OCI-LY3 (cell line): ENCODE data around the gene PYGO1.

Experiments
- H2AFZ ChIP-seq: fragments of 200-600, 300-600 bp; shearing (Covaris generic); 2 replicates; pipeline ENCODE4 v1.6.0; 2014; ENCODE audit warnings: antibody characterized with exemption, low read depth, low read length
- H3K27ac ChIP-seq: fragments of 200-600, 300-600 bp; sonication (generic); 2 replicates; pipeline ENCODE4 v1.5.1; 2014; ENCODE audit warnings: mild to moderate bottlenecking, low read length, moderate library complexity, mixed read lengths
- H3K27me3 ChIP-seq: fragments of 200-600, 300-600 bp; sonication (generic); 2 replicates; pipeline ENCODE4 v1.6.1; 2014; ENCODE audit warnings: low read depth, low read length, mixed read lengths
- H3K36me3 ChIP-seq: fragments of 200-600, 300-600 bp; sonication (generic); replicated peaks from 2 replicates; pipeline ENCODE3; 2014; ENCODE audit warnings: low read depth, low read length, mixed read lengths
- H3K4me1 ChIP-seq: fragments of 300-600, 200-600 bp; sonication (generic); 2 replicates; pipeline ENCODE4 v1.6.1; 2014; ENCODE audit warnings: low read length, mixed read lengths
- H3K4me2 ChIP-seq: fragments of 200-600, 300-600 bp; sonication (generic); 2 replicates; pipeline ENCODE4 v1.6.1; 2014; ENCODE audit warnings: low read length, mixed read lengths
- H3K4me3 ChIP-seq: fragments of 300-600, 200-600 bp; sonication (generic); 2 replicates; pipeline ENCODE4 v1.5.1; 2014; ENCODE audit warnings: antibody characterized with exemption, mild to moderate bottlenecking, low read length, moderate library complexity
- H3K79me2 ChIP-seq: fragments of 300-600, 200-600 bp; shearing (Covaris generic); 2 replicates; pipeline ENCODE4 v1.6.1; 2014; ENCODE audit warnings: mild to moderate bottlenecking, low read length, mixed read lengths
- H3K9ac ChIP-seq: fragments of 300-600, 200-600 bp; shearing (Covaris generic); 2 replicates; pipeline ENCODE4 v1.6.0; 2014; ENCODE audit warnings: mild to moderate bottlenecking, low read length, moderate library complexity
- H3K9me3 ChIP-seq: fragments of 200-600, 300-600 bp; shearing (Covaris generic); 2 replicates; pipeline ENCODE4 v1.6.1; 2014; ENCODE audit warnings: low read length, mixed read lengths; ENCODE audit not compliant: insufficient read depth
- H4K20me1 ChIP-seq: fragments of 200-600, 300-600 bp; sonication (generic); 2 replicates; pipeline ENCODE4 v1.6.1; 2016; ENCODE audit warnings: low read length, mixed read lengths; ENCODE audit not compliant: insufficient read depth
- CTCF ChIP-seq: fragments of 200-600, 300-600 bp; sonication (generic); IDR thresholded peaks from 2 replicates; pipeline ENCODE4 v1.5.1; 2014; ENCODE audit warnings: antibody characterized with exemption, low read length, low read depth
- EZH2phosphoT487 ChIP-seq: fragments of 200-600 bp; shearing (Covaris generic); IDR thresholded peaks from 2 replicates; pipeline ENCODE4 v1.6.1; 2018; ENCODE audit warnings: antibody characterized with exemption, mixed run types, low read depth

Gene PYGO1

DNA sequence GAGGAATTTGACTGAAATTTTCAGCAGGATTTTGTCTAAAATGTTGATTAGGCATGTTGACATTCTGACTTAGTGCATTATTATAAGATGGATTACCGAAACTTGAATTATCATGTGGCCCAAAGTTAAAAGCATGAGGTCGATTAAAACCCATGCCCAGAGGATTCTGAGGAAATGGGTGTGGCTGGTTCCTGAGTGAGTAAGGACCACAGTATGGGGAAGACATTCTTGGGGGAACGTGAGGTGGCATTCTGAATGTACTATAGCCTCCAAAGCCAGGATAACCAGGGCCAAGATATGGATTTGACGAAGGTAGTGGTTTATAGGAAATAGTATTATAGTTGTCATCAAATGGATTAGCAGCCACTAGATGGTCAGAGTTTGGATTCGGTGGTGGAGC, 41.4 kb downstream of the PYGO1 start:
- Histone ChIP-seq H3K4me1 (peaks cover 8% of the 10 kb centered on the region), H3K79me2 (no peaks in the 10 kb centered on the region), H3K27ac (no peak overlapping the region)

GRCh38 chr15:55535436-55535835, 52.7 kb downstream of the PYGO1 start:
- Histone ChIP-seq H4K20me1 (no peaks in the 10 kb centered on the region), H3K4me3 (no peak overlapping the region), H3K27ac (no peak overlapping the region), H3K27me3 (no peaks in the 10 kb centered on the region), H3K36me3 (no peaks in the 10 kb centered on the region), H3K9ac (no peak overlapping the region), H3K4me2 (no peak overlapping the region), H3K4me1 (peaks cover 15% of the 10 kb centered on the region), H3K79me2 (no peaks in the 10 kb centered on the region), H3K9me3 (no peaks in the 10 kb centered on the region), H2AFZ (no peak overlapping the region)
- TF ChIP-seq EZH2phosphoT487 (no peak), CTCF (no peak)

More for the DNA sequence above, 41.4 kb downstream of the PYGO1 start:
- TF ChIP-seq EZH2phosphoT487 (no peak), CTCF (no peak)
- Histone ChIP-seq H2AFZ (no peak overlapping the region), H3K4me3 (no peak overlapping the region), H3K9me3 (no peaks in the 10 kb centered on the region), H3K27me3 (no peaks in the 10 kb centered on the region), H4K20me1 (no peaks in the 10 kb centered on the region), H3K36me3 (peaks cover 6% of the 10 kb centered on the region), H3K9ac (no peak overlapping the region), H3K4me2 (no peak overlapping the region)

DNA sequence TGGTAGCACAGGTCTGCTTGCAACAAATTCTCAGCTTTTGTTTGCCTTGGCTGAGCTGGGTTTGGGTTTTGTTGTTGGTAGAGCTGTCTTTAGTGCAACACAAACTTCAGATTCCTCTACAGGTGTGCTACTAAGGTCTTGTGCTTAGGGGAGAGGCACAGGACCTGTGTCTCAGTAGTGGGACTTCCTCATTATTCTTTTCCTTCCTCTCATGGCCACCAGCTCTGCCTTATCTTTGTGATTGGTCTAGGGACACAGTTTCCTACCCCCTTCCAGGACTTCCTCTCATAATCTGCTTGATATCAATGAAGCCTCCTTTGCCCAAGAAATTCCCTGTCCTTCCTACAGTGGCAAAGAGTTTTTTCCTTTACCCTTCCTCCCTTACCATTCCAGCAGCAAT, 55.2 kb downstream of the PYGO1 start:
- Histone ChIP-seq H3K36me3 (no peaks in the 10 kb centered on the region), H3K79me2 (no peaks in the 10 kb centered on the region), H4K20me1 (no peaks in the 10 kb centered on the region), H3K4me2 (no peak overlapping the region), H3K27ac (no peak overlapping the region), H2AFZ (no peak overlapping the region), H3K9ac (no peak overlapping the region), H3K4me3 (no peak overlapping the region), H3K4me1 (peaks cover 16% of the 10 kb centered on the region), H3K27me3 (no peaks in the 10 kb centered on the region), H3K9me3 (no peaks in the 10 kb centered on the region; the same call in 1 of the 2 replicates)
- no peak for TF ChIP-seq CTCF
- TF ChIP-seq EZH2phosphoT487: no peak

DNA sequence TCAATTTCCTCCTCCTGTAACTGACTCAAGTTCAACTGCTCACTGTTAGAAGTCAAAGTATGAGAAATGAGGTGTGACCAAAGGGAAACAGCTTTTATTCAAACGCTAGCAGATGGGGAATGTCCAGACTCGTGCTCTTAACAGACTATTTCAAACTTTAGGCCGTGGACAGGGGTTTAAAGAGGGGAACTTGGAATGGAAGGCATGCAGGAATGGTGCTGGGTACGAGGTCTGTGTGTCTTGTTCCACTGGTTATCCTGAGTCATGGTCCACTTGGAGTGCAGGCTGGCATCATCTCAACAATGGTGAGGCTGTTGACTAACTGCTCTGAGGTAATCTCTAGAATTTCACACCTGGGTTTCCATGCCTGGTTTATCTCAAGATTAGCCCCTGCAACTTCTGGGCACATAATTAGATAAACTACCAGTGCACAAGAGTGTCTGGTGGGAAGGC, 57.3 kb downstream of the PYGO1 start:
- H3K4me1 ChIP-seq: peaks cover 25% of the 10 kb centered on the region
- H3K4me2 ChIP-seq: peak overlapping the region; percentile 31
- no peak for TF ChIP-seq CTCF
- TF ChIP-seq EZH2phosphoT487: no peak
- no peaks in the 10 kb centered on the region for H3K79me2 ChIP-seq
- no peaks in the 10 kb centered on the region; the same call in 1 of the 2 replicates for H3K9me3 ChIP-seq
- H4K20me1 ChIP-seq: no peaks in the 10 kb centered on the region
- no peak overlapping the region for H3K9ac ChIP-seq
- H2AFZ ChIP-seq: peak overlapping the region; percentile 61
- H3K36me3 ChIP-seq: no peaks in the 10 kb centered on the region
- no peak overlapping the region for H3K27ac ChIP-seq
- no peaks in the 10 kb centered on the region for H3K27me3 ChIP-seq
- H3K4me3 ChIP-seq: no peak overlapping the region
